AG04450 (cell line): ENCODE data around the gene CBX6. TPM values are rescaled to one million over a fixed set of nuclear protein-coding genes. Genes with fewer than 3 reads are reported as not detected.

Experiments
- CTCF ChIA-PET: fragments of 300-600, 350-600 bp; formaldehyde crosslinking; extraction: SDS; loops from one replicate; lab custom pipeline; 2022; ENCODE audit warnings: antibody characterized with exemption, inconsistent platforms; lab: Charles Lee
- POLR2A ChIA-PET: fragments of 350-600 bp; formaldehyde crosslinking; extraction: SDS; loops from one replicate; lab custom pipeline; 2021; ENCODE audit warnings: antibody characterized with exemption, inconsistent platforms; lab: Yijun Ruan, JAX
- DNase-seq: peaks from one replicate; pipeline ENCODE4 v3.0.0-alpha.2; 2011; ENCODE audit warnings: low read depth, low spot score
- H3K27ac ChIP-seq: one replicate; pipeline ENCODE4 v1.5.1; 2012; ENCODE audit warnings: low read depth, low read length, control low read depth
- H3K27me3 ChIP-seq: one replicate; pipeline ENCODE4 v1.6.0; 2012; ENCODE audit warnings: low read length; ENCODE audit not compliant: control insufficient read depth, insufficient read depth
- H3K4me3 ChIP-seq: 2 replicates; pipeline ENCODE4 v1.5.1; 2011; ENCODE audit warnings: mild to moderate bottlenecking, low read depth, low read length, control low read depth
- H3K9me3 ChIP-seq: 2 replicates; pipeline ENCODE4 v1.5.1; 2012; ENCODE audit warnings: low read length; ENCODE audit not compliant: control insufficient read depth, insufficient read depth
- polyA plus RNA-seq: library from polyadenylated mRNA; depleted of rRNA; stranded (reverse); fragments of >200 nt; gene quantifications from 2 replicates; pipeline ENCODE4 v1.2.3, GENCODE V29; 2011
- TF ChIP-seq, protein P1 (sequence below): IDR thresholded peaks from 2 replicates; pipeline ENCODE4 v1.5.1; 2011; ENCODE audit warnings: low read depth, low read length, control low read depth, inconsistent platforms

The CBX6 gene
- polyA plus RNA-seq, 1 experiment, result 14.7 TPM

DNA sequence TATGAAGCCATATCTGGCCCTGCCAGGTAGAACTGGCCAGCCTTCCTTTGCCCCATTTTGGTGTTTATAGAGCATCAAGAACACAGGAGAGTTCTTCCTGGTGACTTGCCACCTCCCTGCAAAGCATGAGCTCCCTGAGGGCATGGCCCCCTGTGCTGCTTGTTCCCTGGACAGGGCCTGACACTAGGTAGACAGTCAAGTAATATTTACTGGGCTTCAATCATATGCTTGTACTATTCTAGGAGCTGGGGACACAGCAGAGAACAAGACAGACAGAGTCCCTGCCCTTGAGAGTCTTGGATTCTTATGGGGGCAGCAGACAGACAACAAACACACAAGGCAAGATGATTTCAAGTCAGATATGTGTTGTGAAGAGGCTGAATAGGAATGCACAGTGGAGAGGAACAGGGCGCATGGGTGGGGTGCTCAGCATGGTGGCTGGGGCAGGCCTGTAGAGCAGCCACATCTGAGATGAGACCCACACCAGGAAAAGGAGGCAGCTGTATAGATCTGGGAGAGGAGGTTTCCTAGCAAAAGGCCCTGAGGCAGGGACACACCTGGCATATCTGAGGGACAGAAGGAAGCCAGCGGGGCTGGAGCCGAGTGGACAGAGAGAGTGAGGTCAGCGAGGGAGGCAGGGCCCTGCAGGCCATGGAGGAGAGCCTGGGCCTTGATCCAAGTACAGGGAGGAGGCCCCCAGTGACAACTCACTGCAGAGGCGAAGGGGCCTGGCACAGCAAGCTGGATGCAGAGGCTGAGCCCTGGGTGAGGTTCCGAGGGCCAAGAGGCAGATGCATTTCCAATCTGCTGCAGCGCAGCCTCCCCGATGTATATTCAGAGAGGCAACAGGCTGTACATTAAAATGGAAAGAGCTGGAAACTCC is 10.2 kb upstream of the CBX6 start:
- no peak for DNase-seq
- H3K27me3 ChIP-seq, result peaks cover 5% of the 10 kb centered on the region
- no peaks in the 10 kb centered on the region for H3K9me3 ChIP-seq
- ChIA-PET CTCF (interaction anchor here (0.5 to 7.5 kb wide), 3 partner anchors 11 to 137 kb away, joined by 3 to 32 read pairs (median 10); no protein-coding TSS in a partner anchor), POLR2A (no interaction called here)
- TF ChIP-seq, protein P1, sequence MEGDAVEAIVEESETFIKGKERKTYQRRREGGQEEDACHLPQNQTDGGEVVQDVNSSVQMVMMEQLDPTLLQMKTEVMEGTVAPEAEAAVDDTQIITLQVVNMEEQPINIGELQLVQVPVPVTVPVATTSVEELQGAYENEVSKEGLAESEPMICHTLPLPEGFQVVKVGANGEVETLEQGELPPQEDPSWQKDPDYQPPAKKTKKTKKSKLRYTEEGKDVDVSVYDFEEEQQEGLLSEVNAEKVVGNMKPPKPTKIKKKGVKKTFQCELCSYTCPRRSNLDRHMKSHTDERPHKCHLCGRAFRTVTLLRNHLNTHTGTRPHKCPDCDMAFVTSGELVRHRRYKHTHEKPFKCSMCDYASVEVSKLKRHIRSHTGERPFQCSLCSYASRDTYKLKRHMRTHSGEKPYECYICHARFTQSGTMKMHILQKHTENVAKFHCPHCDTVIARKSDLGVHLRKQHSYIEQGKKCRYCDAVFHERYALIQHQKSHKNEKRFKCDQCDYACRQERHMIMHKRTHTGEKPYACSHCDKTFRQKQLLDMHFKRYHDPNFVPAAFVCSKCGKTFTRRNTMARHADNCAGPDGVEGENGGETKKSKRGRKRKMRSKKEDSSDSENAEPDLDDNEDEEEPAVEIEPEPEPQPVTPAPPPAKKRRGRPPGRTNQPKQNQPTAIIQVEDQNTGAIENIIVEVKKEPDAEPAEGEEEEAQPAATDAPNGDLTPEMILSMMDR, result no peak
- H3K27ac ChIP-seq, result peak overlapping the region; percentile 78
- no peak overlapping the region for H3K4me3 ChIP-seq

DNA sequence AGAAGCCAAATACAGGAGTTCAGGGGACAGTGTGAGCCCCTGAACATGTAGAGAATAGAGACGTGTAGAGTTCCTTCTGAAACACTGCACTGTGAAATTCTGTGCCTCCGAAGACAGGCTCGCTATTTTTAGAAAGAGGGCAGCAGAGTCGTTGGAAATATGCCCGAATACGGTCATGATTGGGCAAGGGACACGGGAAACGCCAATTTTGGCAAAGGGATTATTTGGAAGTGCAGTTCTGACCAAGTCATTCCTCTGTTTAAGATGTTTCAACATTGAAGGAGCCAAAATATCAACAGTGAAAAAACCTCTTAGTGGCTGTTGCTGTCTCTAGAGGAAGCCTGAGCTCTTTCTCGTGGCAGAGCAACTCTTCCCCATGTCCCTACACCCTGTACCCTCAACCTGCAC is 9.5 kb upstream of the CBX6 start:
- H3K27ac ChIP-seq, result peak overlapping the region; percentile 78
- ChIA-PET CTCF (interaction anchor here (0.5 to 7.5 kb wide), 4 partner anchors 10 to 137 kb away, joined by 3 to 32 read pairs (median 7); no protein-coding TSS in a partner anchor), POLR2A (interaction anchor here (0.9 kb wide), 1 partner anchor 43 kb away, joined by 3 read pairs; no protein-coding TSS in a partner anchor)
- DNase-seq, result peak; percentile 56
- no peaks in the 10 kb centered on the region for H3K9me3 ChIP-seq
- peak overlapping the region; percentile 13; the same call in 1 of the 2 replicates for H3K4me3 ChIP-seq
- peaks cover 5% of the 10 kb centered on the region for H3K27me3 ChIP-seq
- TF ChIP-seq, protein P1, result no peak

DNA sequence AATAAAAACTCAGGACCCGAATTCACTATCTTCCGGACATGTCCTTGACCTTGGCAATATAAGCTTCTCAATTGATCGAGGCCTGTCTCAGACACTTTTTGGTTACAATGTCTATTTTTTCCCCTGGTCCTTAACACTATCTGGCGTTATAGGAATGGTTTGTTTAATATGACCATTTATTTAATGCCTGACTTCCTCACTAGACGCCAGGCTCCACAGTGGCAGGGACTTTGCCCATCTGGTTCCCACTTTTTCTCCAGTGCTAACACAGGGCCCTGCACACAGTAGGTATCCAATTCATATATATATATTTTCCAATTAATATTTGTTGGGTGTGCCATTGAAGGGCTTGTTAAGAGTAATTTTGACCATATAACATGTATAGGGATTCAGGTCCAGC is 7.9 kb upstream of the CBX6 start:
- no peak overlapping the region for H3K4me3 ChIP-seq
- ChIA-PET CTCF (interaction anchor here (7.5 kb wide), 1 partner anchor 10 kb away, joined by 32 read pairs; no protein-coding TSS in a partner anchor), POLR2A (no interaction called here)
- H3K27me3 ChIP-seq, result peaks cover 5% of the 10 kb centered on the region
- H3K9me3 ChIP-seq, result no peaks in the 10 kb centered on the region
- no peak overlapping the region for H3K27ac ChIP-seq
- no peak for DNase-seq
- TF ChIP-seq, protein P1, result no peak

DNA sequence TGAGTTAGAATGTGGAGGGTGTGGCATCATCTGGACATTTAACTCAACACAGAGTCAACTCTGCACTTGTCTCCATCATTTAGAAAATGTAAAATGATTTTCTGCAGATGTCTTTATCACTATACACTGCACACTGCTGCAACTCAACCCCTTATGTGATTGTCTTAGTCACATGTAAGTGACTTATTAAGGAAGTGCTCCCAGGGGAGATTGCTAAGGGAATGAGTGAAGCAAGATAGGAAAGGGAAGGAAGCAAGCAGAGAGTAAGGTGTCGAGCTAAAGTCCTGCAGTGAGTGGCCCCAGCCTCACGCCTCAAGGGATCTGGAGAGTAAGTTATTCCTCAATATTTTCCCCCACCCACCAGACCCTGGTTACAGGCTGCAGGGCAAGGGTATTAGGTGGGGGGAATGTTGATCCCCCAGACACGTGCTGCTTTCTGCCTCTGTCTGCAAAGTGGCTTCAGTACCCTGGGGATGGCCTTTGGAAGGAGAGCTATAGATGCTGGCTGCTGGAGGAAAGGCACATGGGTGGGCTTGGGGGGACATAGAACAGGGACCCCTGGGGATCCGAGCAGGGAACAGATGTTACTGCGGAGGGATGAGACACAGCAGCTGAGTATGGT is 7.2 kb upstream of the CBX6 start:
- TF ChIP-seq, protein P1, result no peak
- H3K27ac ChIP-seq, result no peak overlapping the region
- no peaks in the 10 kb centered on the region for H3K9me3 ChIP-seq
- POLR2A ChIA-PET, result no interaction called here
- no peak for DNase-seq
- no peak overlapping the region for H3K4me3 ChIP-seq
- H3K27me3 ChIP-seq, result peaks cover 6% of the 10 kb centered on the region
- CTCF ChIA-PET, result interaction anchor here (1.4 to 7.5 kb wide), 2 partner anchors 10 to 124 kb away, joined by 4 to 32 read pairs; no protein-coding TSS in a partner anchor
